H9 (cell line): ENCODE measurements around the gene BAIAP2. TPM values are rescaled to one million over a fixed set of nuclear protein-coding genes. Genes with fewer than 3 reads are reported as not detected.

ENCODE experiments used
- DNase-seq: peaks from one replicate; pipeline ENCODE4 v3.0.0-alpha.2; 2017
- H2AFZ ChIP-seq: one replicate; pipeline ENCODE4 v1.6.1; 2013; ENCODE audit warnings: mild to moderate bottlenecking, low read length, control low read depth, moderate library complexity
- H2AK5ac ChIP-seq: 2 replicates; pipeline ENCODE4 v1.6.1; 2013; ENCODE audit warnings: low read length, control low read depth, mixed read lengths; ENCODE audit not compliant: insufficient read length
- H2BK120ac ChIP-seq: one replicate; pipeline ENCODE4 v1.6.1; 2013; ENCODE audit warnings: low read depth, mild to moderate bottlenecking, low read length, control low read depth, inconsistent platforms; ENCODE audit not compliant: poor library complexity, severe bottlenecking
- H2BK12ac ChIP-seq: 2 replicates; pipeline ENCODE4 v1.6.1; 2013; ENCODE audit warnings: low read length, control low read depth, mixed read lengths, low read depth; ENCODE audit not compliant: insufficient read length
- H2BK15ac ChIP-seq: 2 replicates; pipeline ENCODE4 v1.6.1; 2013; ENCODE audit warnings: low read depth, low read length, control low read depth
- H2BK20ac ChIP-seq: one replicate; pipeline ENCODE4 v1.6.1; 2013; ENCODE audit warnings: low read depth, mild to moderate bottlenecking, low read length, control low read depth, inconsistent platforms; ENCODE audit not compliant: poor library complexity, severe bottlenecking
- H2BK5ac ChIP-seq: 2 replicates; pipeline ENCODE4 v1.6.1; 2013; ENCODE audit warnings: low read length, control low read depth, mixed read lengths; ENCODE audit not compliant: insufficient read length
- H3K14ac ChIP-seq: 2 replicates; pipeline ENCODE4 v1.6.1; 2013; ENCODE audit warnings: low read length, control low read depth; ENCODE audit not compliant: insufficient read depth
- H3K18ac ChIP-seq: 2 replicates; pipeline ENCODE4 v1.6.1; 2013; ENCODE audit warnings: low read depth, mild to moderate bottlenecking, mixed read lengths, low read length, control low read depth; ENCODE audit not compliant: insufficient read length
- H3K23ac ChIP-seq: 2 replicates; pipeline ENCODE4 v1.6.1; 2013; ENCODE audit warnings: low read length, control low read depth, mixed read lengths, low read depth; ENCODE audit not compliant: insufficient read length
- H3K23me2 ChIP-seq: 2 replicates; pipeline ENCODE4 v1.6.1; 2013; ENCODE audit warnings: low read depth, mild to moderate bottlenecking, mixed read lengths, low read length, control low read depth; ENCODE audit not compliant: insufficient read length, poor library complexity, severe bottlenecking
- H3K27ac ChIP-seq: 2 replicates; pipeline ENCODE4 v1.5.1; 2013; ENCODE audit warnings: low read length, control low read depth, mixed read lengths, low read depth; ENCODE audit not compliant: insufficient read length
- H3K27me3 ChIP-seq: 2 replicates; pipeline ENCODE4 v1.6.1; 2013; ENCODE audit warnings: low read length, control low read depth, inconsistent platforms; ENCODE audit not compliant: insufficient read depth
- H3K4ac ChIP-seq: 2 replicates; pipeline ENCODE4 v1.6.1; 2013; ENCODE audit warnings: low read depth, mild to moderate bottlenecking, control low read depth, inconsistent platforms, low read length, moderate library complexity
- H3K4me1 ChIP-seq: 2 replicates; pipeline ENCODE4 v1.6.1; 2013; ENCODE audit warnings: low read length, control low read depth, inconsistent platforms; ENCODE audit not compliant: insufficient read depth
- H3K4me2 ChIP-seq: 2 replicates; pipeline ENCODE4 v1.6.1; 2013; ENCODE audit warnings: low read length, control low read depth, mixed read lengths; ENCODE audit not compliant: insufficient read length, insufficient read depth
- H3K56ac ChIP-seq: 2 replicates; pipeline ENCODE4 v1.6.1; 2013; ENCODE audit warnings: low read depth, mild to moderate bottlenecking, mixed read lengths, low read length, control low read depth; ENCODE audit not compliant: insufficient read length
- H3K79me1 ChIP-seq: 2 replicates; pipeline ENCODE4 v1.6.1; 2013; ENCODE audit warnings: low read depth, mild to moderate bottlenecking, moderate library complexity, low read length, control low read depth, inconsistent platforms; ENCODE audit not compliant: insufficient read depth, poor library complexity, severe bottlenecking
- H3K79me2 ChIP-seq: 2 replicates; pipeline ENCODE4 v1.6.1; 2013; ENCODE audit warnings: low read length, control low read depth, inconsistent platforms; ENCODE audit not compliant: insufficient read depth
- H3K9ac ChIP-seq: 2 replicates; pipeline ENCODE4 v1.6.1; 2013; ENCODE audit warnings: low read length, control low read depth, mixed read lengths; ENCODE audit not compliant: insufficient read length; ENCODE audit errors: extremely low read depth
- H3K9me3 ChIP-seq: one replicate; pipeline ENCODE4 v1.6.1; 2013; ENCODE audit warnings: low read depth, low read length, inconsistent platforms; ENCODE audit not compliant: control insufficient read depth
- H3T11ph ChIP-seq: one replicate; pipeline ENCODE4 v1.6.1; 2013; ENCODE audit warnings: mild to moderate bottlenecking, low read length, control low read depth, inconsistent platforms
- H4K20me1 ChIP-seq: one replicate; pipeline ENCODE4 v1.6.1; 2013; ENCODE audit not compliant: control insufficient read depth, insufficient read length, insufficient read depth
- H4K5ac ChIP-seq: 2 replicates; pipeline ENCODE4 v1.6.1; 2013; ENCODE audit warnings: low read depth, mild to moderate bottlenecking, mixed read lengths, low read length, control low read depth; ENCODE audit not compliant: insufficient read length
- H4K8ac ChIP-seq: replicated peaks from 2 replicates; pipeline ENCODE4 v1.6.1; 2013; ENCODE audit warnings: low read length, control low read depth, mixed read lengths, low read depth; ENCODE audit not compliant: insufficient read length
- H4K91ac ChIP-seq: 2 replicates; pipeline ENCODE4 v1.6.1; 2013; ENCODE audit warnings: low read depth, mild to moderate bottlenecking, moderate library complexity, mixed read lengths, low read length, control low read depth; ENCODE audit not compliant: insufficient read length
- H3K27ac Mint-ChIP-seq, 3 experiments: 2 replicates in 2 of 3; 3 replicates in 1 of 3; pipeline ENCODE4 v1.8.0; 2020 to 2021; ENCODE audit warnings: mixed read lengths in 3 of 3, mild to moderate bottlenecking in 1 of 3, moderate library complexity in 1 of 3
- H3K27me3 Mint-ChIP-seq: 2 replicates; pipeline ENCODE4 v1.8.0; 2021; ENCODE audit warnings: low read depth, mild to moderate bottlenecking, moderate library complexity, mixed read lengths
- H3K36me3 Mint-ChIP-seq, 3 experiments: 2 replicates in 2 of 3; 3 replicates in 1 of 3; pipeline ENCODE4 v1.8.0; 2020 to 2021; ENCODE audit warnings: low read depth in 3 of 3, mixed read lengths in 3 of 3; ENCODE audit not compliant: insufficient read depth in 1 of 3
- H3K4me1 Mint-ChIP-seq, 2 experiments: 2 replicates each; pipeline ENCODE4 v1.8.0; 2020; ENCODE audit warnings: mixed read lengths in 2 of 2
- H3K4me3 Mint-ChIP-seq, 2 experiments: 2 replicates in 1 of 2; 3 replicates in 1 of 2; pipeline ENCODE4 v1.8.0; 2020 to 2021; ENCODE audit warnings: mild to moderate bottlenecking in 2 of 2, mixed read lengths in 2 of 2, moderate library complexity in 1 of 2
- H3K9me3 Mint-ChIP-seq, 2 experiments: 2 replicates in 1 of 2; 3 replicates in 1 of 2; pipeline ENCODE4 v1.8.0; 2020; ENCODE audit warnings: mild to moderate bottlenecking in 2 of 2, mixed read lengths in 2 of 2, moderate library complexity in 1 of 2
- WGBS: extraction: QIAGEN DNeasy Blood & Tissue Kit; methylation state at CpG from one replicate; pipeline ENCODE4 v1.1.7; 2013; ENCODE audit warnings: missing lambda C conversion rate, low lambda C conversion rate, mixed read lengths; ENCODE audit not compliant: insufficient read length; ENCODE audit errors: extremely low coverage; 5-methylcytosine and 5-hydroxymethylcytosine counted together
- total RNA-seq: library from RNA; stranded (reverse); gene quantifications from 2 replicates; pipeline ENCODE4 v1.2.1, GENCODE V29; 2021
- TF ChIP-seq, protein P1 (sequence below): fragments of 200-600 bp; sonication (generic); conservative IDR thresholded peaks from 3 replicates; pipeline ENCODE4 v1.8.0; 2021; ENCODE audit warnings: antibody characterized with exemption, mild to moderate bottlenecking

Gene BAIAP2
- total RNA-seq, 1 experiment from 2014 or later, result 27.8 TPM

DNA sequence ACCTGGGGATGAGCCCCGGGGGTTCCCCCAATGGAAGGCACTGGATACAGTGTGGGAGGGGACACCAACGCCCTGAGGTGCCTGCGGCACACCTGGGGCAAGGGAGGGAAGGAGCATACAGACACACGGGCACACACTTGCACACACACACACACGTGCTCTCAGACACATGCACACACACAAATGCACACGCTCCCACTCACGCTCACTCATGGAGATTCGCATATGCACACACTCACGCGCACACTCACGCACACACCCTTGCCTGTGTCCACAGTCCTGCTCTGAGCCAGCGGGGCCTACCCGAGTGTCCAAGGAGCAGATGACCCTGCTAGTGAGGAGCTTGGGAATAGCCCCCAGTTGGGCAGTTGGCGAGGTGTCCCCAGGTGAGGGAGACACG lies 113.6 kb downstream of the BAIAP2 start:
- Histone ChIP-seq H3K4me2 (no peak overlapping the region), H2AK5ac (no peak overlapping the region), H2AFZ (no peak overlapping the region), H3K27ac (no peak overlapping the region), H4K8ac (no peak overlapping the region), H3K79me1 (no peaks in the 10 kb centered on the region), H2BK120ac (no peak overlapping the region), H3K4ac (no peak overlapping the region), H3K27me3 (no peaks in the 10 kb centered on the region), H3K14ac (no peak overlapping the region), H3K9me3 (no peaks in the 10 kb centered on the region), H2BK12ac (no peak overlapping the region), H3K56ac (no peak overlapping the region), H3K23me2 (no peaks in the 10 kb centered on the region), H3K9ac (no peak overlapping the region), H2BK15ac (no peak overlapping the region), H4K5ac (no peak overlapping the region), H4K91ac (no peak overlapping the region), H2BK20ac (no peak overlapping the region), H4K20me1 (no peaks in the 10 kb centered on the region), H3K4me1 (no peaks in the 10 kb centered on the region), H2BK5ac (no peak overlapping the region), H3K79me2 (no peaks in the 10 kb centered on the region), H3K18ac (no peak overlapping the region), H3T11ph (no peak overlapping the region), H3K23ac (no peak overlapping the region)
- Mint-ChIP-seq H3K27me3 (no peaks in the 10 kb centered on the region; the same call in none of the 2 replicates), H3K4me3 (no peak overlapping the region), H3K4me1 (0 out of 4 replicates have a peak, but pooled peaks cover 2 to 3% of the 10 kb centered on the region in 2 experiments), H3K36me3 (no peaks in the 10 kb centered on the region; a peak in 1 of 7 replicates), H3K9me3 (no peaks in the 10 kb centered on the region; a peak in 1 of 5 replicates), H3K27ac (peak overlapping the region in 1 of 3 experiments; percentile 79; a peak in 1 of 7 replicates)
- no CpG with 5 or more reads among the region's 15 CpGs for WGBS
- no peak for DNase-seq
- TF ChIP-seq, protein P1, sequence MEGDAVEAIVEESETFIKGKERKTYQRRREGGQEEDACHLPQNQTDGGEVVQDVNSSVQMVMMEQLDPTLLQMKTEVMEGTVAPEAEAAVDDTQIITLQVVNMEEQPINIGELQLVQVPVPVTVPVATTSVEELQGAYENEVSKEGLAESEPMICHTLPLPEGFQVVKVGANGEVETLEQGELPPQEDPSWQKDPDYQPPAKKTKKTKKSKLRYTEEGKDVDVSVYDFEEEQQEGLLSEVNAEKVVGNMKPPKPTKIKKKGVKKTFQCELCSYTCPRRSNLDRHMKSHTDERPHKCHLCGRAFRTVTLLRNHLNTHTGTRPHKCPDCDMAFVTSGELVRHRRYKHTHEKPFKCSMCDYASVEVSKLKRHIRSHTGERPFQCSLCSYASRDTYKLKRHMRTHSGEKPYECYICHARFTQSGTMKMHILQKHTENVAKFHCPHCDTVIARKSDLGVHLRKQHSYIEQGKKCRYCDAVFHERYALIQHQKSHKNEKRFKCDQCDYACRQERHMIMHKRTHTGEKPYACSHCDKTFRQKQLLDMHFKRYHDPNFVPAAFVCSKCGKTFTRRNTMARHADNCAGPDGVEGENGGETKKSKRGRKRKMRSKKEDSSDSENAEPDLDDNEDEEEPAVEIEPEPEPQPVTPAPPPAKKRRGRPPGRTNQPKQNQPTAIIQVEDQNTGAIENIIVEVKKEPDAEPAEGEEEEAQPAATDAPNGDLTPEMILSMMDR, result no peak
